Neuronal stem cell (in vitro differentiated cells): ENCODE results near the gene RDX.
A peak's percentile ranks its signal among the peaks of the same experiment; 100 is the strongest.

Source experiments
- DNase-seq: peaks from one replicate; pipeline ENCODE4 v3.0.0-alpha.2; 2013; ENCODE audit warnings: low spot score
- H2AFZ ChIP-seq: one replicate; pipeline ENCODE4 v1.6.1; 2013; ENCODE audit warnings: mild to moderate bottlenecking, low read length, inconsistent platforms
- H2AK5ac ChIP-seq: 2 replicates; pipeline ENCODE4 v1.6.1; 2013; ENCODE audit warnings: low read depth, mild to moderate bottlenecking, inconsistent platforms, low read length, moderate library complexity, mixed read lengths
- H2BK120ac ChIP-seq: 2 replicates; pipeline ENCODE4 v1.6.1; 2013; ENCODE audit warnings: low read depth, mild to moderate bottlenecking, inconsistent platforms, low read length, moderate library complexity, mixed read lengths
- H2BK12ac ChIP-seq: one replicate; pipeline ENCODE4 v1.6.1; 2013; ENCODE audit warnings: low read length, inconsistent platforms
- H2BK15ac ChIP-seq: 2 replicates; pipeline ENCODE4 v1.6.1; 2013; ENCODE audit warnings: mild to moderate bottlenecking, low read length, inconsistent platforms, mixed read lengths
- H2BK5ac ChIP-seq: one replicate; pipeline ENCODE4 v1.6.1; 2013; ENCODE audit warnings: inconsistent platforms, mild to moderate bottlenecking, low read length, moderate library complexity
- H3K14ac ChIP-seq: one replicate; pipeline ENCODE4 v1.6.1; 2013; ENCODE audit warnings: low read length, inconsistent platforms
- H3K18ac ChIP-seq: 2 replicates; pipeline ENCODE4 v1.6.1; 2013; ENCODE audit warnings: low read length, inconsistent platforms
- H3K23ac ChIP-seq: 2 replicates; pipeline ENCODE4 v1.6.1; 2013; ENCODE audit warnings: low read depth, mild to moderate bottlenecking, mixed read lengths, low read length, inconsistent platforms; ENCODE audit not compliant: poor library complexity
- H3K27ac ChIP-seq: replicated peaks from 3 replicates; pipeline ENCODE4 v1.5.1; 2013; ENCODE audit warnings: low read length, inconsistent platforms
- H3K27me3 ChIP-seq, 3 experiments: 2 replicates each; pipeline ENCODE4 v1.6.1; 2013; ENCODE audit warnings: low read length in 3 of 3, mild to moderate bottlenecking in 2 of 3, inconsistent platforms in 1 of 3, low read depth in 1 of 3, mixed read lengths in 1 of 3, moderate library complexity in 1 of 3; ENCODE audit not compliant: control insufficient read depth in 3 of 3, insufficient read depth in 3 of 3
- H3K36me3 ChIP-seq, 2 donors: replicated peaks in 1 of 2; 2 replicates each; pipeline ENCODE4 v1.6.1; 2013; ENCODE audit warnings: low read length in 2 of 2; ENCODE audit not compliant: control insufficient read depth in 2 of 2, insufficient read depth in 2 of 2
- H3K4ac ChIP-seq: 2 replicates; pipeline ENCODE4 v1.6.1; 2013; ENCODE audit warnings: inconsistent platforms, mild to moderate bottlenecking, low read length, moderate library complexity
- H3K4me1 ChIP-seq, 2 donors: 1 replicate in 1 of 2; 2 replicates in 1 of 2; pipeline ENCODE4 v1.6.1; 2013; ENCODE audit warnings: low read length in 2 of 2, low read depth in 1 of 2; ENCODE audit not compliant: control insufficient read depth in 2 of 2, insufficient read depth in 1 of 2
- H3K4me2 ChIP-seq: one replicate; pipeline ENCODE4 v1.6.1; 2013; ENCODE audit warnings: mild to moderate bottlenecking, low read length, inconsistent platforms; ENCODE audit not compliant: insufficient read depth, poor library complexity, severe bottlenecking
- H3K4me3 ChIP-seq, 2 donors: 2 replicates each; pipeline ENCODE4 v1.5.1; 2013; ENCODE audit warnings: low read length in 2 of 2, mild to moderate bottlenecking in 2 of 2, inconsistent platforms in 1 of 2, moderate library complexity in 1 of 2
- H3K79me1 ChIP-seq: one replicate; pipeline ENCODE4 v1.6.1; 2013; ENCODE audit warnings: low read depth, mild to moderate bottlenecking, inconsistent platforms, low read length, moderate library complexity
- H3K9ac ChIP-seq: one replicate; pipeline ENCODE4 v1.6.1; 2013; ENCODE audit warnings: mild to moderate bottlenecking, low read depth, low read length, inconsistent platforms; ENCODE audit not compliant: poor library complexity
- H3K9me3 ChIP-seq, 2 donors: replicated peaks in 1 of 2; 2 replicates each; pipeline versions ENCODE3 to v1.6.1; 2013; ENCODE audit warnings: low read length in 2 of 2, mild to moderate bottlenecking in 2 of 2, inconsistent platforms in 1 of 2, low read depth in 1 of 2, mixed read lengths in 1 of 2, moderate library complexity in 1 of 2; ENCODE audit not compliant: control insufficient read depth in 2 of 2, insufficient read depth in 1 of 2
- H4K8ac ChIP-seq: one replicate; pipeline ENCODE4 v1.6.1; 2013; ENCODE audit warnings: low read depth, mild to moderate bottlenecking, inconsistent platforms, low read length, moderate library complexity
- H4K91ac ChIP-seq: one replicate; pipeline ENCODE4 v1.6.1; 2013; ENCODE audit warnings: low read length, low read depth, mild to moderate bottlenecking, inconsistent platforms; ENCODE audit not compliant: poor library complexity
- WGBS, 2 donors: extraction: QIAGEN DNeasy Blood & Tissue Kit; methylation state at CpG; one replicate each; pipeline ENCODE4 v1.1.7; 2013; ENCODE audit warnings: missing lambda C conversion rate in 2 of 2, mixed read lengths in 1 of 2; ENCODE audit not compliant: insufficient read length in 2 of 2, insufficient replicate concordance in 1 of 2; ENCODE audit errors: extremely low coverage in 2 of 2; 5-methylcytosine and 5-hydroxymethylcytosine counted together

Gene RDX

GRCh38 chr11:110299006-110299785 lies 2.8 kb upstream of the RDX start:
- H3K9me3 ChIP-seq, result peaks cover 0 to under 1% of the 10 kb centered on the region in 2 donors

GRCh38 chr11:110298301-110298765 lies 1.9 kb upstream of the RDX start:
- no peak overlapping the region for H2BK15ac ChIP-seq
- no peaks in the 10 kb centered on the region for H3K9me3 ChIP-seq
- no peak overlapping the region for H3K9ac ChIP-seq
- H3K23ac ChIP-seq, result no peak overlapping the region
- no peak overlapping the region for H3K27ac ChIP-seq
- H2BK5ac ChIP-seq, result no peak overlapping the region
- no peak overlapping the region for H3K14ac ChIP-seq
- no peak overlapping the region for H3K4ac ChIP-seq
- DNase-seq, result no peak
- H3K27me3 ChIP-seq, result no peaks in the 10 kb centered on the region
- H2BK120ac ChIP-seq, result no peak overlapping the region
- no peak overlapping the region for H2AFZ ChIP-seq
- H3K4me1 ChIP-seq, result peaks cover 8 to 14% of the 10 kb centered on the region in 2 donors
- H3K79me1 ChIP-seq, result peaks cover 1% of the 10 kb centered on the region
- H2AK5ac ChIP-seq, result no peak overlapping the region
- no peak overlapping the region for H3K4me3 ChIP-seq
- no peak overlapping the region for H2BK12ac ChIP-seq
- H4K8ac ChIP-seq, result no peak overlapping the region
- no peak overlapping the region for H3K4me2 ChIP-seq
- peaks cover 0 to 4% of the 10 kb centered on the region in 2 donors for H3K36me3 ChIP-seq
- H3K18ac ChIP-seq, result no peak overlapping the region
- H4K91ac ChIP-seq, result no peak overlapping the region
- WGBS, 2 donors, result no CpG with 5 or more reads among the region's 5 CpGs

More at GRCh38 chr11:110299006-110299785, 2.8 kb upstream of the RDX start:
- Histone ChIP-seq H2AFZ (no peak overlapping the region), H2BK15ac (no peak overlapping the region), H3K79me1 (peaks cover 3% of the 10 kb centered on the region), H4K8ac (no peak overlapping the region), H3K27ac (no peak overlapping the region), H3K23ac (no peak overlapping the region), H3K4ac (no peak overlapping the region), H4K91ac (no peak overlapping the region), H3K14ac (no peak overlapping the region), H3K9ac (no peak overlapping the region), H3K36me3 (no peaks in the 10 kb centered on the region), H3K4me1 (peaks cover 8 to 11% of the 10 kb centered on the region in 2 donors), H3K4me2 (no peak overlapping the region), H3K4me3 (no peak overlapping the region), H3K27me3 (no peaks in the 10 kb centered on the region), H2BK5ac (no peak overlapping the region), H2AK5ac (no peak overlapping the region), H3K18ac (no peak overlapping the region), H2BK12ac (no peak overlapping the region), H2BK120ac (no peak overlapping the region)
- no peak for DNase-seq
- WGBS, 2 donors, result no CpG with 5 or more reads among the region's 6 CpGs

GRCh38 chr11:110297726-110298300 lies 1.4 kb upstream of the RDX start:
- H2BK5ac ChIP-seq, result no peak overlapping the region
- no CpG with 5 or more reads among the region's 3 CpGs for WGBS, 2 donors
- no peak overlapping the region for H2AK5ac ChIP-seq
- H3K4ac ChIP-seq, result no peak overlapping the region
- H3K27me3 ChIP-seq, result no peaks in the 10 kb centered on the region
- H3K79me1 ChIP-seq, result peaks cover 1% of the 10 kb centered on the region
- H2BK15ac ChIP-seq, result no peak overlapping the region
- peaks cover 0 to 6% of the 10 kb centered on the region in 2 donors for H3K36me3 ChIP-seq
- H3K4me1 ChIP-seq, result peaks cover 8 to 15% of the 10 kb centered on the region in 2 donors
- H2BK12ac ChIP-seq, result no peak overlapping the region
- H3K9ac ChIP-seq, result no peak overlapping the region
- H3K18ac ChIP-seq, result no peak overlapping the region
- no peak overlapping the region for H4K91ac ChIP-seq
- no peak overlapping the region for H3K23ac ChIP-seq
- H3K4me2 ChIP-seq, result no peak overlapping the region
- H2AFZ ChIP-seq, result no peak overlapping the region
- DNase-seq, result no peak
- H3K4me3 ChIP-seq, result no peak overlapping the region
- H3K27ac ChIP-seq, result no peak overlapping the region
- no peak overlapping the region for H4K8ac ChIP-seq
- H2BK120ac ChIP-seq, result no peak overlapping the region
- no peaks in the 10 kb centered on the region for H3K9me3 ChIP-seq
- H3K14ac ChIP-seq, result no peak overlapping the region

- H2AFZ ChIP-seq, result peak overlapping the region; percentile 97
- H2AK5ac ChIP-seq, result no peak overlapping the region
- no peak for DNase-seq
- H3K23ac ChIP-seq, result no peak overlapping the region
- peak overlapping the region; percentile 40 for H3K4me2 ChIP-seq
- no peak overlapping the region for H2BK5ac ChIP-seq
- peaks cover 1% of the 10 kb centered on the region for H3K79me1 ChIP-seq
- H2BK15ac ChIP-seq, result no peak overlapping the region
- H3K27me3 ChIP-seq, result no peaks in the 10 kb centered on the region
- no peak overlapping the region for H3K4ac ChIP-seq
- H4K91ac ChIP-seq, result no peak overlapping the region
- H3K36me3 ChIP-seq, result peaks cover 0 to 6% of the 10 kb centered on the region in 2 donors
- peak overlapping the region; percentile 85 for H3K27ac ChIP-seq
- WGBS, 2 donors, result no CpG with 5 or more reads among the region's 10 CpGs
- H3K9me3 ChIP-seq, result no peaks in the 10 kb centered on the region
- H3K18ac ChIP-seq, result peak overlapping the region; percentile 84
- H3K9ac ChIP-seq, result no peak overlapping the region
- H4K8ac ChIP-seq, result no peak overlapping the region
- peaks cover 8 to 15% of the 10 kb centered on the region in 2 donors for H3K4me1 ChIP-seq
- H3K4me3 ChIP-seq, result peak overlapping the region; percentile 79 to 86
- no peak overlapping the region for H2BK120ac ChIP-seq
- no peak overlapping the region for H3K14ac ChIP-seq
- no peak overlapping the region for H2BK12ac ChIP-seq
These were observed 787 bp upstream of the RDX start for GRCh38 chr11:110297076-110297725.
